Suprapubic skin (tissue), 4 donors: ENCODE data around the gene TMEM130. TPM values are rescaled to one million over a fixed set of nuclear protein-coding genes. Genes with fewer than 3 reads are reported as not detected.

Experiments used
- DNase-seq, 2 donors: peaks; one replicate each; pipeline ENCODE4 v3.0.0-alpha.2; 2019; ENCODE audit warnings: low spot score in 2 of 2
- H3K27ac ChIP-seq: fragments of 200-600 bp; sonication (generic); one replicate; pipeline ENCODE4 v1.5.1; 2019
- H3K27me3 ChIP-seq: fragments of 200-600 bp; sonication (generic); one replicate; pipeline ENCODE4 v1.5.1; 2019
- H3K36me3 ChIP-seq: fragments of 200-600 bp; sonication (generic); one replicate; pipeline ENCODE4 v1.5.1; 2019
- H3K4me1 ChIP-seq: fragments of 200-600 bp; sonication (generic); one replicate; pipeline ENCODE4 v1.5.1; 2019
- H3K4me3 ChIP-seq: fragments of 200-600 bp; sonication (generic); one replicate; pipeline ENCODE4 v1.5.1; 2019; ENCODE audit warnings: mild to moderate bottlenecking
- H3K9me3 ChIP-seq: fragments of 200-600 bp; sonication (generic); one replicate; pipeline ENCODE4 v1.5.1; 2019
- CTCF ChIP-seq, 2 donors: fragments of 200-600 bp in 1 of 2; fragments of 450-650 bp in 1 of 2; sonication (generic) in 1 of 2; IDR thresholded peaks; one replicate each; pipeline ENCODE4 v1.5.1; 2016 to 2019; ENCODE audit warnings: antibody characterized with exemption in 2 of 2, mild to moderate bottlenecking in 1 of 2, moderate library complexity in 1 of 2
- EP300 ChIP-seq: sonication (generic); formaldehyde crosslinking; IDR thresholded peaks from one replicate; pipeline ENCODE4 v1.6.1; 2017; ENCODE audit warnings: antibody characterized with exemption
- POLR2A ChIP-seq, 2 donors: fragments of 450-650 bp; IDR thresholded peaks; one replicate each; pipeline ENCODE4 v1.6.1; 2017; ENCODE audit warnings: antibody characterized with exemption in 2 of 2, mild to moderate bottlenecking in 2 of 2, moderate library complexity in 2 of 2
- POLR2AphosphoS5 ChIP-seq, 3 donors: sonication (generic); formaldehyde crosslinking; IDR thresholded peaks; one replicate each; pipeline ENCODE4 v1.6.1; 2017; ENCODE audit warnings: antibody characterized with exemption in 3 of 3
- WGBS: methylation state at CpG from one replicate; pipeline ENCODE4 v1.1.5; 2018; 5-methylcytosine and 5-hydroxymethylcytosine counted together
- total RNA-seq, 4 donors: library from RNA; depleted of rRNA; stranded (reverse); fragments of >200 nt; gene quantifications; one replicate each; pipeline ENCODE4 v1.1.0, GENCODE V29; 2016

Gene TMEM130
- total RNA-seq, result not detected

DNA sequence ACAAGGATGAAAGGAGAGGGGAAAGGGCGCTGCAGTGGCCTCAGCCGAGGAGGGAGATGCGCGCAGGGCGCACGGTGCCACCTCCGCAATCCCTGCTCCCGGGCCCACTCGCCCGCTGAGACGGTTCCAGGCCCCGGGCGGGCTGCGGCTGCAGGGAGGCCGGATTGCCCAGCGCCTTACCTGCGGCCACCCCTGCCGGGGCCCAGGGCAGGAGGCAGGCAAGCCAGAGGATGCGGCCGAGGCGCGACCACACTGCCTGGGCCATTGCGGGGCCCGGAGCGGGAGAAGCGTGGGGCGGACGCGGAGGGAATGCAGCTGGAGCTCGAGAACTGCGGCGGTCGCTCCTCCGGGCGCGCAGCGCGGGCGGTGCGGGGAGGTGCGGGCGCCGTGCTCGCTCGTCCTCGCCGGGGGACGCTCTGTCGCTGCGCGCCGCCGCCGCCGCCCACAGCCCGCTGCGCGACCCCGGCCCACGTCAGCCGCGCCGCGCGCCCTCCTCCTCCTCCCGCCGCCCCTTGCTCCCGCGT lies at the start of gene TMEM130:
Gene TMEM130, minus strand, starts transcription at position 418 of the 524 bp plus-strand sequence. Its CDS starts 153 bp downstream, at position 265.
- Histone ChIP-seq H3K4me3 (peak within 1 kb of the TSS; percentile 50), H3K36me3 (no peaks in the 10 kb centered on the region), H3K4me1 (peaks cover 18% of the 10 kb centered on the region), H3K27me3 (peaks cover 34% of the 10 kb centered on the region), H3K9me3 (no peaks in the 10 kb centered on the region), H3K27ac (no peak within 1 kb of the TSS)
- TF ChIP-seq EP300, result no peak
- TF ChIP-seq POLR2AphosphoS5 (IDR thresholded peaks at IDR 0.05), result no peak
- TF ChIP-seq POLR2A (IDR thresholded peaks at IDR 0.05), result no peak
- TF ChIP-seq CTCF (IDR thresholded peaks at IDR 0.05), result no peak
- WGBS, result 0% methylated on average over 1 of the region's 69 CpGs
- no peak for DNase-seq

GRCh38 chr7:98917331-98917730 lies 47.5 kb upstream of the TMEM130 start:
- no peak for DNase-seq
- H3K4me3 ChIP-seq, result no peak overlapping the region
- WGBS, result 93% methylated on average over 12 of the region's 12 CpGs
- H3K27me3 ChIP-seq, result no peaks in the 10 kb centered on the region
- TF ChIP-seq EP300 (no peak), CTCF (IDR thresholded peaks at IDR 0.05) (no peak), POLR2A (IDR thresholded peaks at IDR 0.05) (no peak), POLR2AphosphoS5 (IDR thresholded peaks at IDR 0.05) (no peak)
- H3K27ac ChIP-seq, result no peak overlapping the region
- peaks cover 95% of the 10 kb centered on the region for H3K36me3 ChIP-seq
- no peaks in the 10 kb centered on the region for H3K9me3 ChIP-seq
- H3K4me1 ChIP-seq, result peaks cover 6% of the 10 kb centered on the region

DNA sequence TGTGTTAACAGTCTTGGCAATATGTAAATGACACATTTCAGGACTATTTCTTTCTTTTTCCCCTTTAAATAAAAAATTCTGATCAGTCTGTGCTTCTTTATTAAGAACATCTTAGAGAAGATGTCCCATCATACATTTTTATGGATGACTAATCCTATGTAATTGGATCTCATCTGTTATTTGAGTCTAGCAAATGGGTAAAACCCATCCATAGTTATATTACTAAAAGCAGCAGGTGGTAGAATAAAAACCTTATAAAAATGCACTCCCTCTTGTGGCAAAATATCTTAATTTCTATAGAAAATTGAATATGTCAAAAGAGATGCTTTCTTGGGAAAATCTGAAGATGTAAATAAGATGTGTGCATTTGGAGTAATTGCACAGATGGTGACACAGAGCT lies 43.8 kb upstream of the TMEM130 start:
- no peak for DNase-seq
- Histone ChIP-seq H3K27ac (no peak overlapping the region), H3K4me1 (no peaks in the 10 kb centered on the region), H3K4me3 (no peak overlapping the region), H3K9me3 (no peaks in the 10 kb centered on the region), H3K36me3 (peaks cover 96% of the 10 kb centered on the region), H3K27me3 (no peaks in the 10 kb centered on the region)
- TF ChIP-seq POLR2AphosphoS5 (IDR thresholded peaks at IDR 0.05) (no peak), CTCF (IDR thresholded peaks at IDR 0.05) (no peak), EP300 (no peak), POLR2A (IDR thresholded peaks at IDR 0.05) (no peak)

DNA sequence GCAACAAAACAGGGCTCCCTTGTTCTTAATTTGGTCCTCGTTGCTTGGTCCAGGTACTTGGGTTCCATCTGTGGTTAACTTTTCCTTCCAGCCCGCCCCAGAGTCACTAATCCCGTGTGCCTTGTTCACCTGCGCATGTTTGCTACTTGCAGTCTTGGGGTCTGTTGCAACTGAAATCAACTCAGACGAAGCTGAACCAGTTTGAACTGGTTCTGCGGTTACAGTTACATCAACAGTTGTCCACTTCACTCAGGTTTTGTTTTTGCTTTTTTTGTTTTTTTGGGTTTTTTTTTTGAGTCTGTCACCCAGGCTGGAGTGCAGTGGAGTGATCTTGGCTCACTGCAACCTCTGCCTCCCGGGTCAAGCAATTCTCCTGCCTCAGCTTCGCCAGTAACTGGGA lies 43.2 kb upstream of the TMEM130 start:
- Histone ChIP-seq H3K27me3 (no peaks in the 10 kb centered on the region), H3K4me1 (no peaks in the 10 kb centered on the region), H3K36me3 (peaks cover 96% of the 10 kb centered on the region), H3K4me3 (no peak overlapping the region), H3K27ac (no peak overlapping the region), H3K9me3 (no peaks in the 10 kb centered on the region)
- DNase-seq, result no peak
- WGBS, result 88% methylated on average over 8 of the region's 8 CpGs
- TF ChIP-seq POLR2AphosphoS5 (IDR thresholded peaks at IDR 0.05) (no peak), POLR2A (IDR thresholded peaks at IDR 0.05) (no peak), CTCF (IDR thresholded peaks at IDR 0.05) (no peak), EP300 (no peak)

- no peaks in the 10 kb centered on the region for H3K9me3 ChIP-seq
- H3K27me3 ChIP-seq, result no peaks in the 10 kb centered on the region
- H3K27ac ChIP-seq, result no peak overlapping the region
- H3K4me1 ChIP-seq, result no peaks in the 10 kb centered on the region
- 54% methylated on average over 5 of the region's 5 CpGs for WGBS
- no peak overlapping the region for H3K4me3 ChIP-seq
- TF ChIP-seq POLR2AphosphoS5 (IDR thresholded peaks at IDR 0.05) (no peak), CTCF (IDR thresholded peaks at IDR 0.05) (no peak), POLR2A (IDR thresholded peaks at IDR 0.05) (no peak), EP300 (no peak)
- no peak for DNase-seq
- peaks cover 95% of the 10 kb centered on the region for H3K36me3 ChIP-seq
Observed at GRCh38 chr7:98911916-98912315, 42.1 kb upstream of the TMEM130 start.
